Epidermal melanocyte (primary cell): Measurements from ENCODE around the gene CPTP.

ENCODE experiments used
- DNase-seq: peaks from one replicate; pipeline ENCODE4 v3.0.0; 2011; ENCODE audit warnings: low spot score; ENCODE audit not compliant: insufficient read length

The CPTP gene

GRCh38 chr1:1324524-1325287, at the start of gene CPTP, which contains the start of gene INTS11:
Gene CPTP, plus strand, starts transcription at chr1:1324802. Its CDS starts 2,109 bp downstream, at chr1:1326911.
Gene INTS11, minus strand, starts transcription at chr1:1324660. Its CDS starts 52 bp downstream, at chr1:1324608.
- DNase-seq: peak; percentile 90

GRCh38 chr1:1274931-1275431, 49.6 kb upstream of the CPTP start:
- DNase-seq: no peak

DNA sequence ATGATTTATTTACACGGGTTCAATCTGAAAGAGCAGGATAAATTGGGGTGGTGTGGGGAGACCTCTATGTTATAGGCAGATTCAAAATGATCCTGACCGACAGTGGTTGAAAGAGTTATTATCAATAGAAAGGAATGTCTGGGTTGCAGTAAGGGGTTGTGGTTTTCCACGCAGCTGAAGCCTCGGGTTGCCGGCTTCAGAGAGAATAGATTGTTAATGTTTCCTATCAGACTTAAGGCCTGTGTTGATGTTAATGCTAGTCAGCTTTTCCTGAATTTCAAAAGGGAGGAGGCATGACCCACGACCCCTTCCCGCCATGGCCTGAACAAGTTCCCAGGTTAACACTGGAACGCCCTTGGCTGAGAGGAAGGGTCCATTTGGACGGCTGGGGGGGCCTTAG, 48.8 kb upstream of the CPTP start:
- DNase-seq: no peak

DNA sequence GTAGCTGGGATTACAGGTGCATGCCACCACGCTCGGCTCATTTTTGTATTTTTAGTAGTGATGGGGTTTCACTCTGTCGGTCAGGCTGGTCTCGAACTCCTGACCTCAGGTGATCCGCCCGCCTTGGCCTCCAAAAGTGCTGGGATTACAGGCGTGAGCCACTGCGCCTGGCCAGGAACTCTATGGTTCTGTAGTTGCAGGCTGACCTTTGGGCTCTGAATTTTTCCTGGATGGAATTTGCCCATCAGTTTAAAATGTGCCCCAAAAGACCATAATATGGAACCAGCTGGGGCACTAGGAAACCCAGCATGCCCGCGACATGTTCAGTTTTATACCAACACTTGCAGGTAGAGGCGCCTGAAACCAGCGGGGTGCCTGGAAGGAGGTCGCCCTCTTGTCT, 46.0 kb upstream of the CPTP start:
- DNase-seq: no peak

DNA sequence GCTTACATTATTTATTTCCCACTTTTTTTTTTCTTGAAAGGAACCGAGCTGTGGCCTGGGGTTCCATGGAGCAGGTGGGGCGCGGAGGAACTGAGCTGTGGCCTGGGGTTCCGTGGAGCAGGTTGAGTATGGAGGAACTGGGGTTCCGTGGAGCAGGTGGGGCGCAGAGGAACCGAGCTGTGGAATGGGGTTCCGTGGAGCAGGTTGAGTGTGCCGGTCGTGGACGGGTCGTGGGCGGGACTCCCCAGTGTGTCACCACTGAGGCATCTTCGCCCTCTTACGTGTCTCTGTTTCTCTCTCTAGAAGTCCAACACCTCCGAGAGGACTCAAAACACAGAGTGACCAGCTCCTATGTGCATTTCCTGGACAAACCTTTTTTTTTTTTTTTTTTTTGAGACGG, 45.6 kb upstream of the CPTP start:
- no peak for DNase-seq

DNA sequence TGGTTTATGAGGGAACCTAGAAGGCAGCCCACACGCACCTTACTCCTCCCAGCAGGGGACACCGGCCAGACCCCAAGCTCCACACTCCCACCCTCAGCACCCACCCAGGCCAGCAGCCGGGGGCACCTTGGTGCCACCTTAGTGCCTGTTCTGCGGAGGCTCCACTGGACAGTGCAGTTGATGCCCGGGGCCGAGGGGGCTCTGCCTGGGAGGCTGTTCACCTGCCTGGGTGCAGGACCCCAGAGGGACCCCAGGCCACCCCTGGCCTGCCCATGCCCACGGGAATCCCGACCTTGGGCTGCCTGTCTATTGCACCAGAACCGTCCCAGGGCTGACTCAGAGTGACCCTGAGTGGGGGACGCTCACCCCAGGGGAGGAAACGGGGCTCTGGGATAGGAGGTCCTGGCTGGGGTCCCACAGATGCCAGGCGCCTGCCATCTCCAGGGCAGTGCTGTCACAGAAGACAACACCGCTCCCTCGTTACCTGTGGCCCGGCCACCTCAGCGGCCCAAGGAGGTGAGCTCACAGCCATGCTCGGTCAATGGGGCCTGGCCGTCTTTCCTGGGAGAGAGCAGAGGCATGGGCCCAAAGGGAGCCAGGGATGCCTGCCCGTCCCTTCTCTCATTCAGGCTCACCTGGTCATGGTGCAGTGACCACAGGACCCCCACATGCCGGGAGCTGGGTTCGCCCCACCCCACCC, 43.7 kb upstream of the CPTP start:
- no peak for DNase-seq

DNA sequence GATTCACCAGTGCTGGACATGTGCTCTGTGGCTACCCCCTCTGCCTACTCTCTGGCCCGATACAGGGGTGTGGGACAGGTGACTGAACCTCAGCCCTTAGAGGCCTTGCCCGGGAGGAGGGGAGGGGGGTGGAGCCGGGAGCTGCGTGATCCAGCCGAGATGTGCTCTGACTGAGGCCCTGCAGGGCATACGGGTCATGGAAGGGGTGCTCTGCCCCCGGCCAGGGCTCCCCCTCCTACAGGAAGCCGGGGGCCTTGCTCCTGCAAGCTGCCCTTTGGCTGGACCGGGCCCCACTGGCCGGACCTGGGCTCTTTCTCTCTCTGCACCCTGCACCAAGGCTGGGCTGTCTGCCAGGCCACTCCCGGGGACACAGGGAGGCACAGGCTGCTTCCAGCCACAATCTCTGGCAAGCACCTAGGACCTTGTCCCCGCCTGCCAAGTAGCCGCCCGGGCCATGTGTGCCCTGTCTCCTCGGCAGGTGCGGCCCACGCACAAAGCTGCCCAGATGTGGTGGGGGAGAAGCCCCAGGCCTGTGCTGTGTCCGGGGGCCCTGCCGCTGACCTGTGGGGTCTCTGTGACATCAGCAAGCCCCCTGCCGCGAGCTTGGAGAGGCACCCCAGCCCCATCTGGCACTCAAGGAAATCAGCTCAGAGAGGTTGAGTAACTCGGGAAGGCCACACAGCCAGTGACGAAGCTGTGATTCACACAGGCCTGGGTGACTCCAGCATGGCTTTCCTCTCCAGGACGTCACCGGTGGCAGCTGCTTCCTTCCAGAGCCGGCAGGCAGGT, 42.9 kb upstream of the CPTP start:
- no peak for DNase-seq

DNA sequence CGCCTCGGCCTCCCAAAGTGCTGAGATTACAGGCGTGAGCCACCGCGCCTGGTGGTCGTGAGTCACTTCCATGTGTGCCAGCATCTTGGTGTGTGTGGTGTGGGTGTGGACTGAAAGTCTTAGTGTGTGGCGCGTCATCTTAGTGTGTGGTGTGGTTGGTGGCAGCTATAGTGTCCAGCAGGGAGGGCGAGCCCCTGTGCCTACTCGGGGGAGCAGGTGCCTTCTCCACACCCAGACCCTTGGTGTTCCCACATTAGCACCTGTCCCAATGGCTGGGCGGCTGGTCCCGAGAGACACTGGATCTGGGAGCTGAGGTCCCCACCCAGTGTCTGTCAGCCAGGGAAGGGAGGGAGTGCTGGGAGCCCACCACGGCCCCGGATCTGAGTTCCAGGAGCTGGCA, 41.6 kb upstream of the CPTP start:
- DNase-seq: no peak

- peak; percentile 57 for DNase-seq
Measured at GRCh38 chr1:1283821-1284220, 40.8 kb upstream of the CPTP start.

DNA sequence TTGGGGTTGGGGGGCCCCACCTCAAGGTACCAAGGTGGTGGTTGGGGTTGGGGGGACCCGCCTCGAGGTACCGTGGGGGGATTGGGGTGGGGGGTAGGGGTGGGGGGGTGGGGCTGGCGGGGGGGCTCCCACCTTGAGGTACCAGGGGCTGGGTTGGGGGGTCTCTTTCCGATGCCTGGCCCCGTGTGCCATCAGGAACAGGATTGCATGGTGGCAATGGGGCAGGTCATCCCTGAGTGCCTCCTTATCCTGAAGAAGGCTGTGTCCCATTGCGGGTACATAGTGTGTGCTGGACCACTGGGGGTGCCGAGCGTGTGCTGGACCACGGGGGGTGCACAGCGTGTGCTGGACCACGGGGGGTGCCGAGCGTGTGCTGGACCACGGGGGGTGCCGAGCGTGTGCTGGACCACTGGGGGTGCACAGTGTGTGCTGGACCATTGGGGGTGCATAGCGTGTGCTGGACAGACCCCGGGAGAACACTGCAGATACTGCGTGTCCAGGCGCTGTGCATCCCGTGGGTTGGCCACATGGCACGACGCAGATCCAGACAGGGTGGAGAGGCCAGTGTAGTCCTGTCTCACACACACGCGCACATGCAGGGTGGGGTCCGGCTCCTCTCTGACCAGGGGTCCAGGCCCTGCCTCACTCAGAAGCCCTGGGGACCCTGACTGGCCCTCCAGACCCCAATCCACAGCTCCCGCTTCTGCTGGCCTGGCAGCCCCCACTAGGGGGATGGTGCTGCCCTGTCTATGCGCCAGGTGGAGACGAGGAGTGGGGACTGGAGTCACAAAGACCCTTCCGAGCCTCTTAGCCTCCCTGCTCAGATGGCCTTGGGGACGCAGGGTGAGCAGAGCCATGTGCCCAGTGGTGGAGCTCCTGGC, 40.1 kb upstream of the CPTP start:
- no peak for DNase-seq

- DNase-seq: no peak
Measured at GRCh38 chr1:1285102-1285571, 39.5 kb upstream of the CPTP start.

- no peak for DNase-seq
Measured at GRCh38 chr1:1285611-1286311, 38.8 kb upstream of the CPTP start.

GRCh38 chr1:1286313-1287261, 38.0 kb upstream of the CPTP start:
- DNase-seq: no peak

GRCh38 chr1:1287288-1288110, 37.1 kb upstream of the CPTP start:
- DNase-seq: no peak

DNA sequence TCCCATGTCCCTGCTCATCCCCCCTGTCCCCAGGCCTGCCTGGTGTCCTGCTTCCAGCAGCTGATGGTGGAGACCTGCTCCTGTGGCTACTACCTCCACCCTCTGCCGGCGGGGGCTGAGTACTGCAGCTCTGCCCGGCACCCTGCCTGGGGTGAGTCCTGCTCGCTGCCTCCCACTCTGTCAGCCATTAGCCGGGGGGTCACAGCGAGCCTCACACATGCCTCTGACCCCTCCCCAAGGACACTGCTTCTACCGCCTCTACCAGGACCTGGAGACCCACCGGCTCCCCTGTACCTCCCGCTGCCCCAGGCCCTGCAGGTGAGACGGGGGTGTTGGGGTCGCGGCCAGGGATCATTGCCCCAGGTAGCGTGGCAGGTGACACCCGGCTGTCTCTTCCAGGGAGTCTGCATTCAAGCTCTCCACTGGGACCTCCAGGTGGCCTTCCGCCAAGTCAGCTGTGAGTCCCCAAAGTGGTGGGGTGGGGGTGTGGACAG, 34.3 kb upstream of the CPTP start:
- DNase-seq: peak; percentile 76

GRCh38 chr1:1291023-1291528, 33.5 kb upstream of the CPTP start:
- DNase-seq: no peak

- DNase-seq: peak; percentile 71
Measured at GRCh38 chr1:1291548-1292441, 32.8 kb upstream of the CPTP start.
